LoVo (cell line): Measurements from ENCODE around the gene CNKSR3.

Source experiments
- DNase-seq: peaks from one replicate; pipeline ENCODE4 v3.0.0-alpha.2; 2016; ENCODE audit warnings: low spot score

CNKSR3 gene

GRCh38 chr6:154381548-154381947 lies 128.9 kb downstream of the CNKSR3 start:
- DNase-seq: no peak

GRCh38 chr6:154380741-154381140 lies 129.7 kb downstream of the CNKSR3 start:
- DNase-seq: no peak

GRCh38 chr6:154379585-154379984 lies 130.9 kb downstream of the CNKSR3 start:
- no peak for DNase-seq

GRCh38 chr6:154378518-154378917 lies 132.0 kb downstream of the CNKSR3 start:
- no peak for DNase-seq

- DNase-seq: no peak
These were observed 132.8 kb downstream of the CNKSR3 start for GRCh38 chr6:154377726-154378125.

GRCh38 chr6:154373971-154374370 lies 136.5 kb downstream of the CNKSR3 start:
- DNase-seq: no peak

GRCh38 chr6:154371281-154371680 lies 139.2 kb downstream of the CNKSR3 start:
- no peak for DNase-seq

- DNase-seq: no peak
These were observed 139.9 kb downstream of the CNKSR3 start for GRCh38 chr6:154370545-154370944.

GRCh38 chr6:154367839-154368695 lies 142.4 kb downstream of the CNKSR3 start:
- DNase-seq: no peak

GRCh38 chr6:154367336-154367735 lies 143.1 kb downstream of the CNKSR3 start:
- DNase-seq: no peak

GRCh38 chr6:154363821-154364220 lies 146.7 kb downstream of the CNKSR3 start:
- no peak for DNase-seq

GRCh38 chr6:154361476-154361875 lies 149.0 kb downstream of the CNKSR3 start:
- no peak for DNase-seq

- no peak for DNase-seq
These were observed 150.0 kb downstream of the CNKSR3 start for GRCh38 chr6:154360476-154360875.

- no peak for DNase-seq
These were observed 150.8 kb downstream of the CNKSR3 start for GRCh38 chr6:154359679-154360078.

GRCh38 chr6:154359161-154359574 lies 151.3 kb downstream of the CNKSR3 start:
- DNase-seq: no peak

- DNase-seq: no peak
These were observed 152.4 kb downstream of the CNKSR3 start for GRCh38 chr6:154358019-154358545.

- DNase-seq: no peak
These were observed 153.8 kb downstream of the CNKSR3 start, which contains the start of gene IPCEF1 for GRCh38 chr6:154356690-154357089. Gene IPCEF1, minus strand, starts transcription at chr6:154356803. Its CDS starts 90,856 bp downstream, at chr6:154265947.

GRCh38 chr6:154356113-154356512 lies 154.4 kb downstream of the CNKSR3 start:
- no peak for DNase-seq

- no peak for DNase-seq
These were observed 156.2 kb downstream of the CNKSR3 start for GRCh38 chr6:154354265-154354777.

- DNase-seq: no peak
These were observed 156.9 kb downstream of the CNKSR3 start for GRCh38 chr6:154353626-154354025.

- DNase-seq: no peak
These were observed 157.4 kb downstream of the CNKSR3 start for GRCh38 chr6:154352898-154353585.

GRCh38 chr6:154350293-154350692 lies 160.2 kb downstream of the CNKSR3 start:
- DNase-seq: no peak

- no peak for DNase-seq
These were observed 162.5 kb downstream of the CNKSR3 start for GRCh38 chr6:154347981-154348380.
